ENCODE data around the gene MS4A18.

The MS4A18 gene

GRCh38 chr11:60790726-60791125 is 66.2 kb downstream of the MS4A18 start:
- DNase-seq: no peak

DNA sequence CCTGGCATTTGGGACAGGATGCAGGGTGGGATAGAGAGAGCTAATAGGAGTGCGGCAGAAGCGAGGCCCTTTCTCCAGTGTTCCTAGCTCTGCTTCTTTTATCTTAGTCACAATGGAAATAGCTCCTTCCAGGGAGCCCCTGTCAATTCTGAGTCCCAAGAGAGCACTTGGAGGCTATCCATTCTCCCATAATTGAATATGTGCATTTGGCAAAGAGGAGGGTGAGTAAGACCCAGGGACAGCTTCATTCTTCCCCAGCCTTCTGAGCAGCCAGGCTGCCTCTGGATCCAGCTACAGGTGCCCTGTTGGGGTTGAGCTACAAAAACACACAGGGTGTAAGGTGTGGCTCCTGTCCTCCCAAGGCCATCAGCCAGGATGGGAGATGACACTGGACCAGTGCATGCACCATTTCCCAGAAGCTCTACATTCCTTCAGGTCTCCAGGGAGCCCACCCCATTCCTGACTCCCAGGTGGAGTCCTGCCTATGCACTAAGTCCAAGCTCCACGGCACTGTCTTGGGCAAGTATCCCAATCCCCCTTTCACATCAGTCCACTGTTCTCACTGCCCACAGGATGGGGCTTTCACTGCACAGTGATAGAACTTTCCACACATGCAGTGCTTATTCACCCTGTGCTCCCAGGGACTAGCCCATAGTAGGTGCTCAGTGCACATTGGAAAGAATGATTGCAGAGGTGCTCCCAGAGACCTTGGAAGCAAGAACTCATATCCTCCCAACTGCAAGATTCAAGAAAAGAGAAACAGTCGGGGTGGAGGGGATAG is 66.8 kb downstream of the MS4A18 start:
- DNase-seq: no peak

GRCh38 chr11:60792521-60792920 is 68.0 kb downstream of the MS4A18 start:
- DNase-seq: no peak
